ENCODE data around the gene LRMDA.
"Not testable (repeated sequence)": the region's sequence is repeated elsewhere in the genome, so short reads cannot be mapped to it uniquely, and the experiment has no call there.

LRMDA gene

GRCh38 chr10:75764974-75765788 lies 333.8 kb downstream of the LRMDA start:
- Histone ChIP-seq H3K27ac (ENCODE audit: low read depth, low read length) (no peak overlapping the region), H2AFZ (ENCODE audit: low read length, unreplicated experiment) (no peak overlapping the region), H3K36me3 (ENCODE audit: insufficient read depth, low read length) (no peaks in the 10 kb centered on the region), H3K4me1 (ENCODE audit: control insufficient read depth, insufficient read depth, low read length, unreplicated experiment) (no peaks in the 10 kb centered on the region), H3K27me3 (ENCODE audit: insufficient read depth, low read length) (no peaks in the 10 kb centered on the region), H3K4me3 (ENCODE audit: low read depth, low read length) (no peak overlapping the region), H3K79me2 (ENCODE audit: control insufficient read depth, insufficient read depth, low read length, unreplicated experiment) (no peaks in the 10 kb centered on the region)

GRCh38 chr10:75765789-75766096 lies 334.3 kb downstream of the LRMDA start:
- Histone ChIP-seq H3K4me1 (ENCODE audit: control insufficient read depth, insufficient read depth, low read length, unreplicated experiment) (peaks cover 5% of the 10 kb centered on the region), H3K79me2 (ENCODE audit: control insufficient read depth, insufficient read depth, low read length, unreplicated experiment) (no peaks in the 10 kb centered on the region), H3K27me3 (ENCODE audit: insufficient read depth, low read length) (no peaks in the 10 kb centered on the region), H3K36me3 (ENCODE audit: insufficient read depth, low read length) (no peaks in the 10 kb centered on the region), H2AFZ (ENCODE audit: low read length, unreplicated experiment) (no peak overlapping the region), H3K4me3 (ENCODE audit: low read depth, low read length) (no peak overlapping the region), H3K27ac (ENCODE audit: low read depth, low read length) (no peak overlapping the region)

- no peaks in the 10 kb centered on the region for H3K79me2 ChIP-seq (ENCODE audit: control insufficient read depth, insufficient read depth, low read length, unreplicated experiment)
These were observed 334.7 kb downstream of the LRMDA start for GRCh38 chr10:75766106-75766505.

GRCh38 chr10:75766752-75767151 lies 335.3 kb downstream of the LRMDA start:
- not testable (repeated sequence) for H2AFZ ChIP-seq (ENCODE audit: low read length, unreplicated experiment); H3K79me2 ChIP-seq (ENCODE audit: control insufficient read depth, insufficient read depth, low read length, unreplicated experiment); H3K27me3 ChIP-seq (ENCODE audit: insufficient read depth, low read length); H3K27ac ChIP-seq (ENCODE audit: low read depth, low read length); H3K36me3 ChIP-seq (ENCODE audit: insufficient read depth, low read length); H3K4me3 ChIP-seq (ENCODE audit: low read depth, low read length)
- peaks cover 16% of the 10 kb centered on the region for H3K4me1 ChIP-seq (ENCODE audit: control insufficient read depth, insufficient read depth, low read length, unreplicated experiment)

More at GRCh38 chr10:75766106-75766505, 334.7 kb downstream of the LRMDA start:
- no peaks in the 10 kb centered on the region for H3K36me3 ChIP-seq (ENCODE audit: insufficient read depth, low read length)
- H3K4me3 ChIP-seq (ENCODE audit: low read depth, low read length) = no peak overlapping the region
- peaks cover 9% of the 10 kb centered on the region for H3K4me1 ChIP-seq (ENCODE audit: control insufficient read depth, insufficient read depth, low read length, unreplicated experiment)
- H2AFZ ChIP-seq (ENCODE audit: low read length, unreplicated experiment) = no peak overlapping the region
- H3K27ac ChIP-seq (ENCODE audit: low read depth, low read length) = no peak overlapping the region
- H3K27me3 ChIP-seq (ENCODE audit: insufficient read depth, low read length) = no peaks in the 10 kb centered on the region

- Histone ChIP-seq H2AFZ (ENCODE audit: low read length, unreplicated experiment) (peak overlapping the region; percentile 82), H3K4me3 (ENCODE audit: low read depth, low read length) (peak overlapping the region; percentile 42; the same call in 1 of the 2 replicates), H3K27ac (ENCODE audit: low read depth, low read length) (peak overlapping the region; percentile 99), H3K79me2 (ENCODE audit: control insufficient read depth, insufficient read depth, low read length, unreplicated experiment) (no peaks in the 10 kb centered on the region), H3K4me1 (ENCODE audit: control insufficient read depth, insufficient read depth, low read length, unreplicated experiment) (peaks cover 42% of the 10 kb centered on the region), H3K36me3 (ENCODE audit: insufficient read depth, low read length) (no peaks in the 10 kb centered on the region), H3K27me3 (ENCODE audit: insufficient read depth, low read length) (no peaks in the 10 kb centered on the region)
These were observed 339.2 kb downstream of the LRMDA start for GRCh38 chr10:75770626-75771081.

GRCh38 chr10:75771606-75772005 lies 340.2 kb downstream of the LRMDA start:
- H3K4me1 ChIP-seq (ENCODE audit: control insufficient read depth, insufficient read depth, low read length, unreplicated experiment) = peaks cover 42% of the 10 kb centered on the region
- no peaks in the 10 kb centered on the region for H3K79me2 ChIP-seq (ENCODE audit: control insufficient read depth, insufficient read depth, low read length, unreplicated experiment)
- no peaks in the 10 kb centered on the region for H3K27me3 ChIP-seq (ENCODE audit: insufficient read depth, low read length)
- H2AFZ ChIP-seq (ENCODE audit: low read length, unreplicated experiment) = peak overlapping the region; percentile 82
- H3K27ac ChIP-seq (ENCODE audit: low read depth, low read length) = peak overlapping the region; percentile 99
- H3K36me3 ChIP-seq (ENCODE audit: insufficient read depth, low read length) = no peaks in the 10 kb centered on the region
- H3K4me3 ChIP-seq (ENCODE audit: low read depth, low read length) = peak overlapping the region; percentile 70; the same call in 1 of the 2 replicates

- peak overlapping the region; percentile 99 for H3K27ac ChIP-seq (ENCODE audit: low read depth, low read length)
- no peaks in the 10 kb centered on the region for H3K36me3 ChIP-seq (ENCODE audit: insufficient read depth, low read length)
- H3K27me3 ChIP-seq (ENCODE audit: insufficient read depth, low read length) = no peaks in the 10 kb centered on the region
- H3K4me1 ChIP-seq (ENCODE audit: control insufficient read depth, insufficient read depth, low read length, unreplicated experiment) = peaks cover 42% of the 10 kb centered on the region
- H3K79me2 ChIP-seq (ENCODE audit: control insufficient read depth, insufficient read depth, low read length, unreplicated experiment) = no peaks in the 10 kb centered on the region
- peak overlapping the region; percentile 70 for H3K4me3 ChIP-seq (ENCODE audit: low read depth, low read length)
- H2AFZ ChIP-seq (ENCODE audit: low read length, unreplicated experiment) = peak overlapping the region; percentile 47
These were observed 340.9 kb downstream of the LRMDA start for GRCh38 chr10:75772153-75772887.

GRCh38 chr10:75773231-75773780 lies 341.9 kb downstream of the LRMDA start:
- H3K27ac ChIP-seq (ENCODE audit: low read depth, low read length) = peak overlapping the region; percentile 99
- peak overlapping the region; percentile 26 for H2AFZ ChIP-seq (ENCODE audit: low read length, unreplicated experiment)
- H3K79me2 ChIP-seq (ENCODE audit: control insufficient read depth, insufficient read depth, low read length, unreplicated experiment) = no peaks in the 10 kb centered on the region
- peaks cover 42% of the 10 kb centered on the region for H3K4me1 ChIP-seq (ENCODE audit: control insufficient read depth, insufficient read depth, low read length, unreplicated experiment)
- peak overlapping the region; percentile 63 for H3K4me3 ChIP-seq (ENCODE audit: low read depth, low read length)
- no peaks in the 10 kb centered on the region for H3K36me3 ChIP-seq (ENCODE audit: insufficient read depth, low read length)
- no peaks in the 10 kb centered on the region for H3K27me3 ChIP-seq (ENCODE audit: insufficient read depth, low read length)

- Histone ChIP-seq H3K79me2 (ENCODE audit: control insufficient read depth, insufficient read depth, low read length, unreplicated experiment) (no peaks in the 10 kb centered on the region), H3K27ac (ENCODE audit: low read depth, low read length) (peak overlapping the region; percentile 99), H3K27me3 (ENCODE audit: insufficient read depth, low read length) (no peaks in the 10 kb centered on the region), H3K36me3 (ENCODE audit: insufficient read depth, low read length) (no peaks in the 10 kb centered on the region), H3K4me1 (ENCODE audit: control insufficient read depth, insufficient read depth, low read length, unreplicated experiment) (peaks cover 42% of the 10 kb centered on the region), H3K4me3 (ENCODE audit: low read depth, low read length) (peak overlapping the region; percentile 0; the same call in 1 of the 2 replicates), H2AFZ (ENCODE audit: low read length, unreplicated experiment) (peak overlapping the region; percentile 48)
These were observed 342.7 kb downstream of the LRMDA start for GRCh38 chr10:75773813-75774782.

Measured in ACC112 (cell line).